Activated CD4-positive, alpha-beta memory T cell treated with anti-CD3 and anti-CD28 coated beads, Interleukin-2, amount 10 ng/mL, durations not matched to agents 7 days and 5 days (primary cell): ENCODE data around the gene GALNT14. TPM values are rescaled to one million over a fixed set of nuclear protein-coding genes. Genes with fewer than 3 reads are reported as not detected.

Source experiments
- CTCF ChIA-PET: fragments of 350-600 bp; sonication (Branson Sonifier 250); formaldehyde crosslinking; loops from one replicate; lab custom pipeline; 2021; ENCODE audit warnings: antibody characterized with exemption, inconsistent platforms; lab: Charles Lee
- POLR2A ChIA-PET: fragments of 350-600 bp; sonication (Branson Sonifier 250); formaldehyde crosslinking; loops from one replicate; lab custom pipeline; 2021; ENCODE audit warnings: antibody characterized with exemption; lab: Charles Lee
- DNase-seq: peaks from one replicate; pipeline ENCODE4 v3.0.0-alpha.2; 2020
- H3K27ac Mint-ChIP-seq: one replicate; pipeline ENCODE4 v1.8.0; 2021; ENCODE audit warnings: mild to moderate bottlenecking, mixed read lengths
- H3K27me3 Mint-ChIP-seq: one replicate; pipeline ENCODE4 v1.8.0; 2021; ENCODE audit warnings: mixed read lengths
- H3K36me3 Mint-ChIP-seq: one replicate; pipeline ENCODE4 v1.8.0; 2021; ENCODE audit warnings: low read depth, mixed read lengths
- H3K4me1 Mint-ChIP-seq: one replicate; pipeline ENCODE4 v1.8.0; 2021; ENCODE audit warnings: mixed read lengths
- H3K4me3 Mint-ChIP-seq: one replicate; pipeline ENCODE4 v1.8.0; 2021; ENCODE audit warnings: mild to moderate bottlenecking, mixed read lengths
- H3K9me3 Mint-ChIP-seq: one replicate; pipeline ENCODE4 v1.8.0; 2021; ENCODE audit warnings: mixed read lengths
- total RNA-seq, 2 experiments: library from RNA; stranded (reverse); gene quantifications; one replicate each; pipeline ENCODE4 v1.2.3, GENCODE V29; 2021

Gene GALNT14
- total RNA-seq, 2 experiments from 2014 or later, result not detected

DNA sequence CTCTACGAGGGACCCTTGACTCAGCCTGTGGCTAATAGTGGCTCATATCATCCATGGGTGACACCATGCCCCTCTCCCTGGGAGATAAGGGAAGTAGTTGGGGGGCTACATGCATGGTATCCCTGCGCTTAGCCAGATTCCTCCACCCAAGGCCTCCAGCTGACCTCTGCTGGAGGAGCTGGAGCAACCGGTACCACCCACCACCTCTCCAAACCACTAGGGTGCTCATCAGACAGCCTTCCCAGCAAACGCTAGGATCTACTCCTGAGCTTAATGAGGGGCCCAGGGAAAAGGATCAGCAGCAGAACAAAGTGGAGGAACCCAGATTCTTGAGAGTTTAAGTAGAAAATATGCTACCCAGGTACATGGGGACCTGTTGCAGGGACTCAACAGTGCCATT is 255.1 kb downstream of the GALNT14 start:
- DNase-seq, result no peak
- H3K4me3 Mint-ChIP-seq, result no peak overlapping the region
- ChIA-PET CTCF (interaction anchor here (1.4 kb wide), 1 partner anchor 21 kb away, joined by 4 read pairs; no protein-coding TSS in a partner anchor), POLR2A (no interaction called here)
- no peak overlapping the region for H3K27ac Mint-ChIP-seq
- peaks cover 6% of the 10 kb centered on the region for H3K27me3 Mint-ChIP-seq
- H3K36me3 Mint-ChIP-seq, result no peaks in the 10 kb centered on the region
- H3K4me1 Mint-ChIP-seq, result no peaks in the 10 kb centered on the region
- no peaks in the 10 kb centered on the region for H3K9me3 Mint-ChIP-seq

DNA sequence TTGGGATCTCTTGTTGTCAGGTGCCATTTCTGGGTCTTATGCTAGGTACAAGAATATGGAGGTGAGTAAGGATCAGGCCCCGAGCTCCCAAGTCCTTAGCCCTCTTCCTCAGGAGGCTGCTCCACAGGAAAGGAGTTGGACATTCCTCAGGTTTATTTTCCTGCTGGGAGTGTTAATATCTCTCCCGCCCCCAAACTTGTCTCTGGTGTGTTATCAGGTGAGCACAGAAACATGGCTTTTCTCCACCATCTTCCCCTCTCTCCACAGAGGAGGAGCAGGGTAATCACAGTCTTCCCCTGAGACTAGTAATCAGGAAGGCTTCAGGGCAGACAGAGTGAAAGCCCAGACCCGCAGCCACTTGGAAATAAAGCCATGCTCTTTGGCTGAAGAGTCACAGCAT is 257.7 kb downstream of the GALNT14 start:
- H3K36me3 Mint-ChIP-seq, result no peaks in the 10 kb centered on the region
- H3K4me1 Mint-ChIP-seq, result no peaks in the 10 kb centered on the region
- H3K4me3 Mint-ChIP-seq, result no peak overlapping the region
- ChIA-PET CTCF (no interaction called here), POLR2A (no interaction called here)
- H3K27ac Mint-ChIP-seq, result no peak overlapping the region
- peaks cover 14% of the 10 kb centered on the region for H3K27me3 Mint-ChIP-seq
- no peak for DNase-seq
- H3K9me3 Mint-ChIP-seq, result no peaks in the 10 kb centered on the region

GRCh38 chr2:30877833-30878232 is 260.4 kb downstream of the GALNT14 start:
- no peak overlapping the region for H3K4me3 Mint-ChIP-seq
- H3K27me3 Mint-ChIP-seq, result peaks cover 26% of the 10 kb centered on the region
- H3K9me3 Mint-ChIP-seq, result no peaks in the 10 kb centered on the region
- no peaks in the 10 kb centered on the region for H3K4me1 Mint-ChIP-seq
- H3K36me3 Mint-ChIP-seq, result no peaks in the 10 kb centered on the region
- DNase-seq, result no peak
- ChIA-PET POLR2A (no interaction called here), CTCF (no interaction called here)
- no peak overlapping the region for H3K27ac Mint-ChIP-seq

DNA sequence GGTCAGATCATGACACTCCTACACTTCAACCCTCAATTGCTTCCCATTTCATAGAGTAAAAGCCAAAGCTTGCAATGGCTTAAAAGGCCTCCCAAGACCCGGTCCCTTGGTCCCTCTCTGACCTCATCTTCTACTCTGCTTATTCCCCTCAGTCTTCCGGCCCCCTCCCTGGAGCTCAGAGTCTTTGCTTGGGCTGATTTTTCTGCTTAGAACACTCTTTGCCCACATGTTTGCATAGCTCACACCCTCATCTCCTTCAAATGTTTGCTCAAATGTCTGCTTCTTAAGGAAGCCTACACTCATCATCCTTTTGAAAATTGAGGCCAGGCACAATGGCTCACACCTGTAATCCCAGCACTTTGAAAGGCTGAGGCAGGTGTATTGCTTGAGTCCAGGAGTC is 265.4 kb downstream of the GALNT14 start:
- ChIA-PET CTCF (no interaction called here), POLR2A (no interaction called here)
- H3K4me3 Mint-ChIP-seq, result no peak overlapping the region
- DNase-seq, result no peak
- H3K27ac Mint-ChIP-seq, result no peak overlapping the region
- no peaks in the 10 kb centered on the region for H3K9me3 Mint-ChIP-seq
- H3K36me3 Mint-ChIP-seq, result no peaks in the 10 kb centered on the region
- no peaks in the 10 kb centered on the region for H3K4me1 Mint-ChIP-seq
- H3K27me3 Mint-ChIP-seq, result peaks cover 26% of the 10 kb centered on the region

DNA sequence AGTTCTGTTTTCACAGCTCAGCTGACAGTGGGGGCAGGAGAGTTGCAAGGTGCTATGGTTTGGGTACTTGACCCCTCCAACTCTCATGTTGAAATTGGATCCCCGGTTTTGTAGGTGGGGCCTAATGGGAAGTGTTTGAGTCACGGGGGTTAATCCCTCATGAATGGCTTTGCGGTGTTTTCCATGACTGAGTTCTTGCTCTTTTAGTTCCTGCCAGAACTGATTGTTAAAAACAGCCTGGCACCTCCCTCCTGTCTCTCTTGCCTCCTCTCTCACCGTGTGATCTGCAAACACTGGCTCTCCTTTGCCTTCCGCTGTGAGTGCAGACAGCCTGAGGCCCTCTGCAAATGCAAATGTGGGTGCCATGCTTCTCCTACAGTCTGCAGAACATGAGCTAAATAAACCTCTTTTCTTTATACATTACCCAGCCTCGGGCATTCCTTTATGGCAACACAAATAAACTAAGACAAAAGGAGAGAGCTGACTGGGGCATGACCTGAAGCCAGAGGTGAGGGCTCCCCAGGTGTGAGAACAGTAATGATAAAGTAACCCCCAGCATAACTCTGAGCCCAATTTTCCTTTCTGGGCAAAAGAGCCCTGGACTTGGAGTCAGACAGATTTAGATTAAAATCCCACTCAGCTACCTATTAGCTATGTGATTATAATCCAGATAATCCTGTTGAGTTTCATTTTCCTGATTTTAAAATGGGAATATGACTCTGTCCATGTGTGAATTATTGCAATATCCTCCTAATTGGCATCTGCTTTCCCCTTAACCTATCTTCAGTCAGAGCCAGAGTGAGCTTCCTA is 266.1 kb downstream of the GALNT14 start:
- peaks cover under 1% of the 10 kb centered on the region for H3K4me1 Mint-ChIP-seq
- POLR2A ChIA-PET, result no interaction called here
- no peak overlapping the region for H3K27ac Mint-ChIP-seq
- CTCF ChIA-PET, result no interaction called here
- H3K9me3 Mint-ChIP-seq, result no peaks in the 10 kb centered on the region
- H3K4me3 Mint-ChIP-seq, result no peak overlapping the region
- H3K27me3 Mint-ChIP-seq, result peaks cover 26% of the 10 kb centered on the region
- H3K36me3 Mint-ChIP-seq, result no peaks in the 10 kb centered on the region
- no peak for DNase-seq

GRCh38 chr2:30871440-30871839 is 266.8 kb downstream of the GALNT14 start:
- ChIA-PET CTCF (no interaction called here), POLR2A (no interaction called here)
- Mint-ChIP-seq H3K9me3 (no peaks in the 10 kb centered on the region), H3K36me3 (no peaks in the 10 kb centered on the region), H3K27me3 (peaks cover 24% of the 10 kb centered on the region), H3K4me3 (no peak overlapping the region), H3K4me1 (peaks cover 8% of the 10 kb centered on the region), H3K27ac (no peak overlapping the region)
- no peak for DNase-seq

DNA sequence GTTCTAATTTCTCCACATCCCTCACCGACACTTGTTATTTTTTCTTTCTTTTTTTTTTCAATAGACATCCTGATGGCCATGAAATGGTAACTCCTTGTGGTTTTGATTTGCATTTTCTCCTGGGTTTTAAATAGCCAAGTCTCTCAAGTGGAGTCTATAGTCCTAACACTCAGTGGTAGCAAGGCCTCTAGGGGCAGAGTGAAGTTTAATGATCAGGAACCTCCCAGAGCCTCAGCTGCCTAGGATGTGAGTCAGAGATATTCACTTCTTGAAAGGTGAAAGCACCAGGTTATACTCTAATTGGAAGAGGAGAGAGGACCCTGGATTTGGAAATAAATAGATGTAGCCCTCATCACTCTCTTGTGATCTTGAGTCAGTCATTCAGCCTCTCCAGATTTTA is 268.3 kb downstream of the GALNT14 start:
- ChIA-PET POLR2A (no interaction called here), CTCF (interaction anchor here (0.7 kb wide), 1 partner anchor 14 kb away, joined by 3 read pairs; no protein-coding TSS in a partner anchor)
- H3K36me3 Mint-ChIP-seq, result no peaks in the 10 kb centered on the region

GRCh38 chr2:30867385-30867784 is 270.9 kb downstream of the GALNT14 start:
- no peaks in the 10 kb centered on the region for H3K9me3 Mint-ChIP-seq
- ChIA-PET CTCF (interaction anchor here (2.6 kb wide), 1 partner anchor 156 kb away, joined by 7 read pairs; no protein-coding TSS in a partner anchor), POLR2A (no interaction called here)
- H3K4me3 Mint-ChIP-seq, result no peak overlapping the region
- DNase-seq, result no peak
- H3K27me3 Mint-ChIP-seq, result peaks cover 11% of the 10 kb centered on the region
- no peaks in the 10 kb centered on the region for H3K36me3 Mint-ChIP-seq
- H3K4me1 Mint-ChIP-seq, result peaks cover 19% of the 10 kb centered on the region
- no peak overlapping the region for H3K27ac Mint-ChIP-seq

More for the DNA sequence above, 268.3 kb downstream of the GALNT14 start:
- peaks cover 20% of the 10 kb centered on the region for H3K27me3 Mint-ChIP-seq
- H3K4me3 Mint-ChIP-seq, result no peak overlapping the region
- H3K9me3 Mint-ChIP-seq, result no peaks in the 10 kb centered on the region
- no peak for DNase-seq
- no peak overlapping the region for H3K27ac Mint-ChIP-seq
- peaks cover 19% of the 10 kb centered on the region for H3K4me1 Mint-ChIP-seq

DNA sequence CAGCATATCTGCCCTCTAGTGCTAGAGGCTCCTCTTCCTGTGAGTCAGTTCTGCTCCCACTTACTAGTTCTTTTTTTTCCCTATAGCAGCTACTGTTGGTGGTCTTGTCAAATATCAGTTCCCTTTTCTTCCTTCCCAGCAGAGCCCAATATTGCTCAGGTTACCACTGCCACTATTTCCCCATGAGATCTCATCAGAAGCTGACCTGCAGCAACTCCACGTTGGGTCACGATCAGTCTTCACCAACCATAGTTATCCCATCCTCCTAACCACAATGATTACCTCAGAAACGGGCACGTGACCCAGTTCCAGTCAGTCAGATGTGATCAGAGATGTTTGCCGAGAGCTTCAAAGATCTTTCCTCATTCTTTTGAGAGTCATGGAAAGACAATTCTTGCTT is 271.3 kb downstream of the GALNT14 start:
- H3K4me1 Mint-ChIP-seq, result peaks cover 19% of the 10 kb centered on the region
- POLR2A ChIA-PET, result no interaction called here
- no peak for DNase-seq
- CTCF ChIA-PET, result interaction anchor here (1.3 to 2.6 kb wide), 2 partner anchors 8 to 155 kb away, joined by 3 to 7 read pairs; no protein-coding TSS in a partner anchor
- H3K4me3 Mint-ChIP-seq, result no peak overlapping the region
- no peaks in the 10 kb centered on the region for H3K36me3 Mint-ChIP-seq
- H3K27me3 Mint-ChIP-seq, result peaks cover 11% of the 10 kb centered on the region
- no peak overlapping the region for H3K27ac Mint-ChIP-seq
- no peaks in the 10 kb centered on the region for H3K9me3 Mint-ChIP-seq

DNA sequence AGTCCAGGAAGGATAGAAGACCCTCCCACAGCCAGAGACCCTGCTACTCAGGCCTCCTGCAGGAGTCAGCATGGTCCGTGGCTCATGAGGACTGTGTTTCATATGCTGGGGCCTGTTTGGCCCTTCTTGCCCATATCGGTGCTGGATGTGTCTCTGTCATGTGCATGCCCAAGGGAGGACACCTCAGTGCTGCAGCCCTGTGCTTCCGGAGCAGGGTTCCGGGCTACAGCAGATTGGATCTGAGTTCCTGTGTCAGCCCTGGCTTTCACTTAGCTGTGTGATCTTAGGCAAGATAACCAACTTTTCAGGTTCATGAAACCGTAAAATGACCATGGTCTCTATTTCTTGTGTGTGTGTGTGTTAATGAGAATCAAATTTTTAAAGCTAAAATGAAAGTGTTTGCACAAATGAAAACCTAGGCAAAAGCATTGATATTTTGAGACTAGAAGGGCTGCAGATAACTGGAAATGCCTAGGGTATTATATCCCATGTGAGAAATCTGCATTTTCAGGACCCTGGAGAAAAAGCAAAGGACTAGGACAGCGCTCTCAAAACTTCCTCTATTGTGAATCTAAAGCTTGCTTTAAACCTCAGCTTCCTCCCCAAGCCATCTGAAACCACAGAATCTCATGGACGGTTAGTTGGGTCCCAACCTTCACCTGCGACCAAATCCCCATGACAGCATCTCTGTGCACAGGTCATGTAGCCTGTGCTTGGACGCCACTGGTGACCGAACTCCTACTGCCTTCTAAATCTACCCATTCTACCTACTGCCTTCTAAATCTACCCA is 272.2 kb downstream of the GALNT14 start:
- H3K9me3 Mint-ChIP-seq, result no peaks in the 10 kb centered on the region
- H3K4me1 Mint-ChIP-seq, result peaks cover 19% of the 10 kb centered on the region
- no peak overlapping the region for H3K4me3 Mint-ChIP-seq
- ChIA-PET POLR2A (no interaction called here), CTCF (interaction anchor here (0.9 to 2.6 kb wide), 3 partner anchors 9 to 157 kb away, joined by 3 to 7 read pairs (median 3); no protein-coding TSS in a partner anchor)
- H3K27ac Mint-ChIP-seq, result no peak overlapping the region
- peaks cover 8% of the 10 kb centered on the region for H3K27me3 Mint-ChIP-seq
- DNase-seq, result no peak
- no peaks in the 10 kb centered on the region for H3K36me3 Mint-ChIP-seq

DNA sequence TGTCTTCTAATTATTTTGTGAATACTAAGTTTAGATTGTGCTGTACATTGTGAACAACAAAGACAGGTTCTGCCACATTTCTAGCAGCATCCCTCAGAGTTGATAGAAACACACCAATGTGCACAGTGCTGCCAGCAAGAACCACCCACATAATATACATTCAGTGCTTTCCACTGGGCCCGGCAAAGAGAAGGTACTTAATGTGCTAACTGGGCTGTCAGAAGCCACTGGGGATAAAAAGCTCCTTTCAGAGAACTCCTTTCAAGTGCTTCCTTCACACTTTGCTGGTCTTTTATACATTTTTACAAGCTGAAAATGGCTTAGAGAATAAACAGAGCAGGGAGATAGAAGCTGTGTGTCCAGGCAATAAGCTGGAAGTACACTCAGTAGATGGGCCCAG is 273.0 kb downstream of the GALNT14 start:
- Mint-ChIP-seq H3K27me3 (peaks cover 8% of the 10 kb centered on the region), H3K27ac (no peak overlapping the region), H3K36me3 (no peaks in the 10 kb centered on the region), H3K4me3 (no peak overlapping the region), H3K4me1 (peaks cover 19% of the 10 kb centered on the region), H3K9me3 (no peaks in the 10 kb centered on the region)
- no peak for DNase-seq
- ChIA-PET POLR2A (no interaction called here), CTCF (interaction anchor here (0.9 to 2.6 kb wide), 2 partner anchors 154 to 156 kb away, joined by 3 to 7 read pairs; no protein-coding TSS in a partner anchor)

DNA sequence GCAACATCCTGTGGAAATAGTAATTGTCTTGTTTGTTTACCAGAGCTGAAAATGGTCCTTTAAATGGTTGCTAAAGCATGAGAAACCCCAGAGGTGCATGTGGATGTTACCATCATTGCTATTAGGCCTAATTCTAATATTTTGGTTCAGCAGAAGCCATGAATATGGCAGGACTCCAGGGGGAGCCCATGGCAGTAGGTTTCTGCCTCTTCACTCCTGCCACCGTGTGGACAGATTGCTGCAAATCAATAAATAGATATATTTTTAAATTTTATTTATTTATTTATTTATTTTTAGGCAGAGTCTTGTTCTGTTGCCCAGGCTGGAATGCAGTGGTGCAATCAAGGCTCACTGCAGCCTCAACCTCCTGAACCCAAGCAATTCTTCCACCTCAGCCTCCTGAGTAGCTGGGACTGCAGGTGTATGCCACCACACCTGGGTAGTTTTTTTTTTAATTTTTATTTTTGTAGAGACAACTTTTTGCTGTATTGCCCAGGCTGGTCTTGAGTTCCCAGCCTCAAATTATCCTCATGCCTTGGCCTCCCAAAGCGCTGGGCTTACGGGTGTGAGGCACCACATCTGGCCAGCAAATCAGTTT is 276.1 kb downstream of the GALNT14 start:
- peak; percentile 42 for DNase-seq
- CTCF ChIA-PET, result interaction anchor here (0.7 to 4.6 kb wide), 11 partner anchors 13 to 697 kb away, joined by 3 to 27 read pairs (median 7); no protein-coding TSS in a partner anchor
- Mint-ChIP-seq H3K9me3 (no peaks in the 10 kb centered on the region), H3K36me3 (no peaks in the 10 kb centered on the region), H3K27me3 (peaks cover 8% of the 10 kb centered on the region), H3K4me3 (no peak overlapping the region), H3K4me1 (peaks cover 18% of the 10 kb centered on the region), H3K27ac (no peak overlapping the region)
- POLR2A ChIA-PET, result no interaction called here

DNA sequence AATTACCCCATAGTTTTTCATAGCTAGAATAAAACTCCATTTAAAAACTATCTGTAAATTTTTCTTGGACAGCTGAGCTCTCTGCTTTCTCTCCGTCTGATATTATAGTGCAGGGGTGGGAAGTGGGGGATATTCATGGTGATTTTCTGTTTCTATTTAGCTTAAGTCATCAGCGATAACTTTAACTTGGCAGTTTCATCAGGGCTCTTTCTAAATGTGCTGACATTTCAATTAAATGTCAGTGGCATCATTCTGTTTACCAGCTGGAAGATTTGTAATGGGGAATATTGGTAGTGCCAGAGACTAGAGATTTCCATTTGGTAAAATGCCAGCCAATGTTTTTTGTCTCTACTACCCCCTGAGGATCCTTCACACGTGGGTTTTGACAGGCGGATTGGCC is 277.5 kb downstream of the GALNT14 start:
- no peak for DNase-seq
- POLR2A ChIA-PET, result no interaction called here
- Mint-ChIP-seq H3K36me3 (no peaks in the 10 kb centered on the region), H3K9me3 (no peaks in the 10 kb centered on the region), H3K27ac (no peak overlapping the region), H3K27me3 (peaks cover 6% of the 10 kb centered on the region), H3K4me3 (no peak overlapping the region), H3K4me1 (peaks cover 4% of the 10 kb centered on the region)
- CTCF ChIA-PET, result interaction anchor here (1.5 to 4.6 kb wide), 6 partner anchors 147 to 696 kb away, joined by 4 to 27 read pairs (median 12); no protein-coding TSS in a partner anchor
